ENCODE measurements around the gene ACOT11.

ACOT11 gene

GRCh38 chr1:54537611-54538010, 10.4 kb upstream of the ACOT11 start:
- DNase-seq (ENCODE audit: low spot score): no peak

GRCh38 chr1:54538538-54538937, 9.5 kb upstream of the ACOT11 start:
- DNase-seq (ENCODE audit: low spot score): no peak

GRCh38 chr1:54540582-54541295, 7.3 kb upstream of the ACOT11 start:
- no peak for DNase-seq (ENCODE audit: low spot score)

GRCh38 chr1:54542120-54542961, 5.7 kb upstream of the ACOT11 start:
- DNase-seq (ENCODE audit: low spot score): peak; percentile 77

- DNase-seq (ENCODE audit: low spot score): no peak
Measured at GRCh38 chr1:54542962-54543539, 5.0 kb upstream of the ACOT11 start.

- no peak for DNase-seq (ENCODE audit: low spot score)
Measured at GRCh38 chr1:54543729-54544496, 4.1 kb upstream of the ACOT11 start.

- no peak for DNase-seq (ENCODE audit: low spot score)
Measured at GRCh38 chr1:54545916-54546635, 2.0 kb upstream of the ACOT11 start.

GRCh38 chr1:54546651-54547401, 1.2 kb upstream of the ACOT11 start:
- no peak for DNase-seq (ENCODE audit: low spot score)

- DNase-seq (ENCODE audit: low spot score): no peak
Measured at GRCh38 chr1:54548389-54549044, 489 bp downstream of the ACOT11 start.

- DNase-seq (ENCODE audit: low spot score): no peak
Measured at GRCh38 chr1:54549181-54549924, 1.3 kb downstream of the ACOT11 start.

GRCh38 chr1:54551891-54552290, 3.9 kb downstream of the ACOT11 start:
- no peak for DNase-seq (ENCODE audit: low spot score)

- no peak for DNase-seq (ENCODE audit: low spot score)
Measured at GRCh38 chr1:54553602-54554313, 5.7 kb downstream of the ACOT11 start.

- no peak for DNase-seq (ENCODE audit: low spot score)
Measured at GRCh38 chr1:54556110-54556509, 8.1 kb downstream of the ACOT11 start.

GRCh38 chr1:54557671-54558355, 9.8 kb downstream of the ACOT11 start:
- no peak for DNase-seq (ENCODE audit: low spot score)

GRCh38 chr1:54558434-54559030, 10.5 kb downstream of the ACOT11 start:
- no peak for DNase-seq (ENCODE audit: low spot score)

- no peak for DNase-seq (ENCODE audit: low spot score)
Measured at GRCh38 chr1:54559111-54559548, 11.1 kb downstream of the ACOT11 start.

- no peak for DNase-seq (ENCODE audit: low spot score)
Measured at GRCh38 chr1:54559771-54560231, 11.8 kb downstream of the ACOT11 start.

Data from HuH-7.5 (cell line).